Endothelial cell of umbilical vein (primary cell): Measurements from ENCODE around the gene SEMA5A. TPM values are rescaled to one million over a fixed set of nuclear protein-coding genes. Genes with fewer than 3 reads are reported as not detected.

Source experiments
- BruUV-seq: library from RNA; stranded (reverse); fragments of 400-500 nt; replicated peaks from 2 replicates; lab custom pipeline; 2021; lab: Mats Ljungman, UMichigan
- CTCF ChIA-PET: fragments of 300-600, 350-600 bp; sonication (Branson Sonifier 250); formaldehyde crosslinking; loops from one replicate; lab custom pipeline; 2021; ENCODE audit warnings: antibody characterized with exemption, inconsistent platforms; lab: Charles Lee
- POLR2A ChIA-PET: fragments of 300-600, 350-600 bp; sonication (Branson Sonifier 250); formaldehyde crosslinking; loops from one replicate; lab custom pipeline; 2021; ENCODE audit warnings: antibody characterized with exemption, inconsistent platforms; lab: Charles Lee
- DNase-seq: peaks from one replicate; pipeline ENCODE4 v3.0.0-alpha.2; 2011; ENCODE audit warnings: low read depth, low spot score
- FAIRE-seq: peaks from 2 replicates; lab custom pipeline; 2011; peaks lifted over from hg19 to GRCh38; lab: Jason Lieb, UNC
- H2AFZ ChIP-seq: 2 replicates; pipeline ENCODE4 v1.6.0; 2012; ENCODE audit warnings: low read depth, low read length, control low read depth, inconsistent platforms
- H3K27ac ChIP-seq: 2 replicates; pipeline ENCODE4 v1.5.1; 2011; ENCODE audit warnings: low read depth, mild to moderate bottlenecking, control low read depth, low read length, moderate library complexity; ENCODE audit not compliant: insufficient read depth
- H3K27me3 ChIP-seq, 2 experiments: 2 replicates each; pipeline versions ENCODE4 v1.6.0 to v1.6.1; 2011; ENCODE audit warnings: low read length in 2 of 2, mixed read lengths in 1 of 2; ENCODE audit not compliant: control insufficient read depth in 2 of 2, insufficient read depth in 2 of 2
- H3K36me3 ChIP-seq, 2 experiments: 2 replicates in 1 of 2; 3 replicates in 1 of 2; pipeline ENCODE4 v1.5.1; 2011; ENCODE audit warnings: low read length in 2 of 2, mild to moderate bottlenecking in 1 of 2, moderate library complexity in 1 of 2; ENCODE audit not compliant: control insufficient read depth in 2 of 2, insufficient read depth in 2 of 2; ENCODE audit errors: extremely low read depth in 1 of 2
- H3K4me1 ChIP-seq: 3 replicates; pipeline ENCODE4 v1.5.1; 2011; ENCODE audit warnings: mild to moderate bottlenecking, low read length; ENCODE audit not compliant: control insufficient read depth, insufficient read depth; ENCODE audit errors: extremely low read depth
- H3K4me2 ChIP-seq: 2 replicates; pipeline ENCODE4 v1.6.1; 2011; ENCODE audit warnings: low read length, control low read depth, mixed read lengths; ENCODE audit not compliant: insufficient read depth
- H3K4me3 ChIP-seq, 3 experiments: fragments of 200-600 bp in 1 of 3; sonication (generic), shearing (Covaris generic) in 1 of 3; replicated peaks in 1 of 3; 2 replicates each; pipeline ENCODE4 v1.5.1; 2011 to 2016; ENCODE audit warnings: control low read depth in 3 of 3, low read length in 3 of 3, mild to moderate bottlenecking in 2 of 3, inconsistent platforms in 1 of 3, low read depth in 1 of 3, moderate library complexity in 1 of 3; ENCODE audit not compliant: insufficient read depth in 1 of 3
- H3K79me2 ChIP-seq: 2 replicates; pipeline ENCODE4 v1.6.0; 2012; ENCODE audit warnings: low read length, inconsistent platforms; ENCODE audit not compliant: control insufficient read depth, insufficient read depth
- H3K9ac ChIP-seq: replicated peaks from 2 replicates; pipeline ENCODE3; 2011; ENCODE audit warnings: low read length, control low read depth; ENCODE audit not compliant: insufficient read depth; ENCODE audit errors: extremely low read depth
- H3K9me1 ChIP-seq: replicated peaks from 3 replicates; pipeline ENCODE4 v1.6.0; 2011; ENCODE audit warnings: mild to moderate bottlenecking, low read length; ENCODE audit not compliant: control insufficient read depth, insufficient read depth; ENCODE audit errors: extremely low read depth
- H3K9me3 ChIP-seq: replicated peaks from 2 replicates; pipeline ENCODE4 v1.5.1; 2012; ENCODE audit warnings: low read length, inconsistent platforms; ENCODE audit not compliant: control insufficient read depth, insufficient read depth
- H4K20me1 ChIP-seq: replicated peaks from 2 replicates; pipeline ENCODE3; 2011; ENCODE audit warnings: mild to moderate bottlenecking, low read length; ENCODE audit not compliant: control insufficient read depth, insufficient read depth; ENCODE audit errors: extremely low read depth
- EZH2 ChIP-seq: IDR thresholded peaks from 2 replicates; pipeline ENCODE4 v1.6.1; 2012; ENCODE audit warnings: borderline replicate concordance, low read depth, mild to moderate bottlenecking, moderate library complexity, low read length, inconsistent platforms; ENCODE audit not compliant: severe bottlenecking
- FOS ChIP-seq: IDR thresholded peaks from 2 replicates; pipeline ENCODE4 v1.6.1; 2011; ENCODE audit warnings: mild to moderate bottlenecking, low read length, moderate library complexity, borderline replicate concordance; ENCODE audit not compliant: insufficient read depth
- GATA2 ChIP-seq: IDR thresholded peaks from 2 replicates; pipeline ENCODE4 v1.7.0; 2011; ENCODE audit warnings: low read depth, mild to moderate bottlenecking, moderate library complexity, mixed read lengths, low read length; ENCODE audit not compliant: insufficient read length, insufficient read depth
- JUN ChIP-seq: IDR thresholded peaks from 2 replicates; pipeline ENCODE4 v1.6.1; 2011; ENCODE audit warnings: borderline replicate concordance, low read depth; ENCODE audit not compliant: insufficient read length, insufficient read depth
- MYC ChIP-seq: IDR thresholded peaks from one replicate; pipeline ENCODE4 v1.6.1; 2011; ENCODE audit warnings: mild to moderate bottlenecking, low read depth, low read length
- POLR2A ChIP-seq: IDR thresholded peaks from 2 replicates; pipeline ENCODE4 v1.6.1; 2012; ENCODE audit warnings: low read depth, mild to moderate bottlenecking, control low read depth, low read length
- POLR2AphosphoS5 ChIP-seq: IDR thresholded peaks from 2 replicates; pipeline ENCODE4 v1.6.1; 2012; ENCODE audit warnings: low read depth, mild to moderate bottlenecking, control low read depth, low read length, moderate library complexity; ENCODE audit not compliant: insufficient read depth
- dilution Hi-C: fragments of 300-500 bp; cut with MboI; formaldehyde crosslinking; loops from one replicate; pipeline ENCODE4 v1.15.0; 2019; ENCODE audit warnings: low sequenced_read_pairs; ENCODE audit not compliant: extremely low pct_ligation_motif_present
- intact Hi-C: fragments of 100-400 bp; cut with micrococcal nuclease; formaldehyde crosslinking; loops from one replicate; pipeline ENCODE4 v1.10.0; 2022
- polyA plus RNA-seq, 4 experiments: library from polyadenylated mRNA; depleted of rRNA in 3 of 4; stranded (reverse) in 3 of 4; unstranded in 1 of 4; fragments of >200 nt; gene quantifications; 2 replicates each; pipeline versions ENCODE4 v1.2.1 to v1.2.3, GENCODE V29; 2011 to 2012; ENCODE audit warnings: missing spikeins in 1 of 4
- total RNA-seq: library from RNA; stranded (reverse); gene quantifications from 2 replicates; pipeline ENCODE4 v1.2.3, GENCODE V29; 2021
- TF ChIP-seq, protein P1 (sequence below), 2 donors: IDR thresholded peaks; 1 replicate in 1 of 2; 2 replicates in 1 of 2; pipeline ENCODE4 v1.5.1; 2011; ENCODE audit warnings: low read length in 2 of 2, mild to moderate bottlenecking in 2 of 2, moderate library complexity in 2 of 2, control low read depth in 1 of 2, inconsistent platforms in 1 of 2, low read depth in 1 of 2; ENCODE audit not compliant: insufficient read depth in 1 of 2; ENCODE audit errors: extremely low read depth in 1 of 2
- TF ChIP-seq, protein P2 (sequence below): IDR thresholded peaks from 2 replicates; pipeline ENCODE4 v1.6.1; 2011; ENCODE audit not compliant: insufficient read depth, insufficient read length

Gene SEMA5A
- total and polyA plus RNA-seq, 2 donors (not counting 3 experiments of a cell fraction or from before 2014, with no cell fraction given): 0.04 to 0.06 TPM

DNA sequence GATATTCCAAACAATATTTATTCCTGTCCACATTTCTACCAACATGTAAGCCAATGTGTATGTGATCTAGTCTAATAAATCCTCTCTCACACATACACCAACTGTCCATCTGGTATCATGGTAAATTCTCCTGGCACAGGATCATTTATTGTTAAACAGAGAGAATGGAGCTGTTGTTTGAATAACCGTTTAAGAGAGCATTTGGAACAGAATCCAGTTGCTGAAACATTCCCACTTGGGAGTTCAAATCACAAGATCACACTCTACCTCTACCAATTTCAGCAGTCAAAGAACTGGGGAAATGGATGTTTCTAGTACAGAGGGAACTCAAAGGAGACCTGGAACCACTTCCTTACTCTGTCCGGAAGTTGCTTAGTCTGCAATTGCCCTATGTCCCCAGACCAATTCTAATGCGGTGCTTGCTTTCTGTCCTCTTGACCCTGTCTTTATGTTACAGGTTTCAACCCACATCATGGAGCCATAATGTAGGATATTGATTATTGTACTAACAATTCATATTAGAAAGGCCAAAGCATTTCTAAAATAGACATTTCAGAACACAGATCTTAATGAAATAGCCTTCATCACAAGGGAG lies 488.4 kb downstream of the SEMA5A start:
- no peak overlapping the region for H3K27ac ChIP-seq
- peaks cover 8% of the 10 kb centered on the region for H3K4me1 ChIP-seq
- FAIRE-seq (no peak), DNase-seq (no peak)
- POLR2A ChIA-PET: no interaction called here
- no peak overlapping the region for H3K4me3 ChIP-seq
- no peaks in the 10 kb centered on the region for H3K27me3 ChIP-seq
- intact Hi-C loops (no loop called here), dilution Hi-C loops (no loop called here)
- no peaks in the 10 kb centered on the region for H3K36me3 ChIP-seq
- no TSS peak for BruUV-seq
- no peaks in the 10 kb centered on the region for H3K9me1 ChIP-seq
- CTCF ChIA-PET: no interaction called here
- peak overlapping the region; percentile 86 for H2AFZ ChIP-seq
- H3K4me2 ChIP-seq: peak overlapping the region; percentile 19
- no peaks in the 10 kb centered on the region for H3K9me3 ChIP-seq
- no peaks in the 10 kb centered on the region for H4K20me1 ChIP-seq
- H3K79me2 ChIP-seq: no peaks in the 10 kb centered on the region
- H3K9ac ChIP-seq: no peak overlapping the region
- TF ChIP-seq POLR2A: no peak
- no peak for TF ChIP-seq GATA2
- TF ChIP-seq POLR2AphosphoS5: no peak
- TF ChIP-seq JUN: no peak
- TF ChIP-seq, protein P1, sequence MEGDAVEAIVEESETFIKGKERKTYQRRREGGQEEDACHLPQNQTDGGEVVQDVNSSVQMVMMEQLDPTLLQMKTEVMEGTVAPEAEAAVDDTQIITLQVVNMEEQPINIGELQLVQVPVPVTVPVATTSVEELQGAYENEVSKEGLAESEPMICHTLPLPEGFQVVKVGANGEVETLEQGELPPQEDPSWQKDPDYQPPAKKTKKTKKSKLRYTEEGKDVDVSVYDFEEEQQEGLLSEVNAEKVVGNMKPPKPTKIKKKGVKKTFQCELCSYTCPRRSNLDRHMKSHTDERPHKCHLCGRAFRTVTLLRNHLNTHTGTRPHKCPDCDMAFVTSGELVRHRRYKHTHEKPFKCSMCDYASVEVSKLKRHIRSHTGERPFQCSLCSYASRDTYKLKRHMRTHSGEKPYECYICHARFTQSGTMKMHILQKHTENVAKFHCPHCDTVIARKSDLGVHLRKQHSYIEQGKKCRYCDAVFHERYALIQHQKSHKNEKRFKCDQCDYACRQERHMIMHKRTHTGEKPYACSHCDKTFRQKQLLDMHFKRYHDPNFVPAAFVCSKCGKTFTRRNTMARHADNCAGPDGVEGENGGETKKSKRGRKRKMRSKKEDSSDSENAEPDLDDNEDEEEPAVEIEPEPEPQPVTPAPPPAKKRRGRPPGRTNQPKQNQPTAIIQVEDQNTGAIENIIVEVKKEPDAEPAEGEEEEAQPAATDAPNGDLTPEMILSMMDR (IDR thresholded peaks at IDR 0.05; ENCODE audit: extremely low read depth in 1 of 2, insufficient read depth in 1 of 2, low read depth in 1 of 2, low read length in 2 of 2): no peak
- TF ChIP-seq MYC: no peak
- TF ChIP-seq EZH2: no peak
- TF ChIP-seq, protein P2, sequence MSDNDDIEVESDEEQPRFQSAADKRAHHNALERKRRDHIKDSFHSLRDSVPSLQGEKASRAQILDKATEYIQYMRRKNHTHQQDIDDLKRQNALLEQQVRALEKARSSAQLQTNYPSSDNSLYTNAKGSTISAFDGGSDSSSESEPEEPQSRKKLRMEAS: no peak
- TF ChIP-seq FOS: no peak
